ENCODE results near the gene CASS4. TPM values are rescaled to one million over a fixed set of nuclear protein-coding genes. Genes with fewer than 3 reads are reported as not detected.

CASS4 gene
- total RNA-seq, 2 donors from 2014 or later: not detected

DNA sequence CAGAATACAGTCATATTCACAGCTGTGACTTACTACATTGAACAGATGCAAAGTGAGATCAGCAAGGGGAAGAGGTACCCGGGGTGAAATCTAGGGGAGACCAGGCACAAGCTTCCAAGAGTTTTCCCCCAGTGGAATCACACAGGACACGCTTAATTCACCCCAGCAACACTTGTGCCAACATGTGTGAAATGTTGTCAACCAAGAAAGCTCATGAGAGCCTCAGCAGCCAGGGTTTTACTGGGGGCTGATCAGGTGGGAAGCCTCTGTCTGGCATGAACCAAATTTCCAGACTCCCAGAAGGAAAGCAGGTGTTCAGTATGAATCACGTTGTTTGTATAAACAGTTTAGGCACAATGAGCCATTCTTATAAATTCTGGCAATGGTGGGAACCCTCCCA is 49.5 kb downstream of the CASS4 start:
- Histone ChIP-seq H3K27me3 (ENCODE audit: control insufficient read depth, insufficient read depth, low read length, poor library complexity, severe bottlenecking) (peaks cover 57% of the 10 kb centered on the region), H3K4me1 (ENCODE audit: control insufficient read depth, insufficient read depth, low read length) (no peaks in the 10 kb centered on the region)
- no peak for TF ChIP-seq CTCF (conservative IDR thresholded peaks at IDR 0.05)

DNA sequence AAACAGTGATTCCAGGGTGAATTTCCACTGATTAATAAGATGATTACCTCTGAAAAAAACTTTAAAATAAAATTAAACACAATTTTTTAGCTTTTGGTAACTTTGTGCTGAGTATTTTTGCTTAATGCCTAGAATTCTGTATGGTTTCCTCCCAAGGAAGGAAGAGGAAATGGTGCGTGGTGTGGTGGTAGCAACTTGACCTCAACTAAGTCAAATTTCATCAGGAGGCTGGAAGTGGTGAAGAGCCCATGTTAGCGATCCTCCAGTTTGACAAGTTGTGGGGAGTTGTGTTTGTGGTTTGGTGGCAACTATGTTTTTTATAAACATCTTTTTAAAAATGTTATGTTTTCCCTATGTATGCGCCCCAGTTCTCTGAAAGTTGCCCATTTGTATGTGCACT is 51.4 kb downstream of the CASS4 start:
- no peak overlapping the region for H3K4me3 Mint-ChIP-seq
- H3K9me3 Mint-ChIP-seq: no peaks in the 10 kb centered on the region
- WGBS, 2 experiments (ENCODE audit: insufficient coverage in 1 of 2, insufficient read length in 1 of 2): 80 to 95% methylated on average over 2 to 3 of the region's 3 CpGs
- Histone ChIP-seq H3K4me3 (ENCODE audit: low read length) (no peak overlapping the region), H3K36me3 (ENCODE audit: control insufficient read depth, insufficient read depth, low read length) (no peaks in the 10 kb centered on the region), H3K27ac (ENCODE audit: low read depth, low read length) (no peak overlapping the region), H3K9ac (ENCODE audit: extremely low read depth, low read length, poor library complexity, severe bottlenecking) (no peak overlapping the region), H3K4me1 (ENCODE audit: control insufficient read depth, insufficient read depth, low read length) (no peaks in the 10 kb centered on the region), H3K9me3 (ENCODE audit: control insufficient read depth, low read length) (no peaks in the 10 kb centered on the region), H3K27me3 (ENCODE audit: control insufficient read depth, insufficient read depth, low read length, poor library complexity, severe bottlenecking) (peaks cover 57% of the 10 kb centered on the region)
- DNase-seq: no peak
- no peak for TF ChIP-seq CTCF (conservative IDR thresholded peaks at IDR 0.05)
- no peaks in the 10 kb centered on the region for H3K36me3 Mint-ChIP-seq (ENCODE audit: low read depth)
- H3K27ac Mint-ChIP-seq: no peak overlapping the region
- peaks cover 38% of the 10 kb centered on the region for H3K27me3 Mint-ChIP-seq (ENCODE audit: insufficient read depth)
- H3K4me1 Mint-ChIP-seq: no peaks in the 10 kb centered on the region

More for the DNA sequence above, 49.5 kb downstream of the CASS4 start:
- peaks cover 39% of the 10 kb centered on the region for H3K27me3 Mint-ChIP-seq (ENCODE audit: insufficient read depth)
- no peak for DNase-seq
- H3K27ac Mint-ChIP-seq: no peak overlapping the region
- WGBS, 2 experiments (ENCODE audit: insufficient coverage in 1 of 2, insufficient read length in 1 of 2): 61 to 77% methylated on average over 2 to 3 of the region's 3 CpGs
- no peaks in the 10 kb centered on the region for H3K9me3 Mint-ChIP-seq
- Histone ChIP-seq H3K9ac (ENCODE audit: extremely low read depth, low read length, poor library complexity, severe bottlenecking) (no peak overlapping the region), H3K4me3 (ENCODE audit: low read length) (no peak overlapping the region), H3K36me3 (ENCODE audit: control insufficient read depth, insufficient read depth, low read length) (no peaks in the 10 kb centered on the region), H3K27ac (ENCODE audit: low read depth, low read length) (no peak overlapping the region), H3K9me3 (ENCODE audit: control insufficient read depth, low read length) (no peaks in the 10 kb centered on the region)
- H3K4me1 Mint-ChIP-seq: no peaks in the 10 kb centered on the region
- no peak overlapping the region for H3K4me3 Mint-ChIP-seq
- no peaks in the 10 kb centered on the region for H3K36me3 Mint-ChIP-seq (ENCODE audit: low read depth)

- H3K27me3 ChIP-seq (ENCODE audit: control insufficient read depth, insufficient read depth, low read length, poor library complexity, severe bottlenecking): peaks cover 45% of the 10 kb centered on the region
- H3K4me1 ChIP-seq (ENCODE audit: control insufficient read depth, insufficient read depth, low read length): no peaks in the 10 kb centered on the region
- H3K9me3 Mint-ChIP-seq: no peaks in the 10 kb centered on the region
- H3K4me3 Mint-ChIP-seq: no peak overlapping the region
- no peaks in the 10 kb centered on the region for H3K9me3 ChIP-seq (ENCODE audit: control insufficient read depth, low read length)
- H3K27me3 Mint-ChIP-seq (ENCODE audit: insufficient read depth): peaks cover 35% of the 10 kb centered on the region
- no peak overlapping the region for H3K27ac Mint-ChIP-seq
- H3K27ac ChIP-seq (ENCODE audit: low read depth, low read length): no peak overlapping the region
- WGBS, 2 experiments (ENCODE audit: insufficient coverage in 1 of 2, insufficient read length in 1 of 2): 89% methylated on average over 7 of the region's 7 CpGs; no CpG with 5 or more reads in 1 of the 2 experiments
- no peak for TF ChIP-seq CTCF (conservative IDR thresholded peaks at IDR 0.05)
- peaks cover 6% of the 10 kb centered on the region for H3K4me1 Mint-ChIP-seq
- H3K36me3 ChIP-seq (ENCODE audit: control insufficient read depth, insufficient read depth, low read length): no peaks in the 10 kb centered on the region
- H3K9ac ChIP-seq (ENCODE audit: extremely low read depth, low read length, poor library complexity, severe bottlenecking): no peak overlapping the region
- DNase-seq: no peak
- H3K4me3 ChIP-seq (ENCODE audit: low read length): no peak overlapping the region
- H3K36me3 Mint-ChIP-seq (ENCODE audit: low read depth): peaks cover 3% of the 10 kb centered on the region
These were observed 53.9 kb downstream of the CASS4 start for GRCh38 chr20:56465997-56466396.
